A549 treated with AZD9567 at 1 μM for 4 hours (cell line): ENCODE results near the gene KSR1. TPM values are rescaled to one million over a fixed set of nuclear protein-coding genes. Genes with fewer than 3 reads are reported as not detected.

Experiments
- total RNA-seq: library from RNA; stranded (reverse); fragments of 200-300 nt; extraction: Qiagen RNA extraction; gene quantifications from 5 replicates; pipeline ENCODE4 v1.2.3, GENCODE V29; 2022; ENCODE audit not compliant: insufficient read depth

KSR1 gene
- total RNA-seq, result 11.3 to 23.4 TPM (median 14.6 TPM) in 5 replicates

DNA sequence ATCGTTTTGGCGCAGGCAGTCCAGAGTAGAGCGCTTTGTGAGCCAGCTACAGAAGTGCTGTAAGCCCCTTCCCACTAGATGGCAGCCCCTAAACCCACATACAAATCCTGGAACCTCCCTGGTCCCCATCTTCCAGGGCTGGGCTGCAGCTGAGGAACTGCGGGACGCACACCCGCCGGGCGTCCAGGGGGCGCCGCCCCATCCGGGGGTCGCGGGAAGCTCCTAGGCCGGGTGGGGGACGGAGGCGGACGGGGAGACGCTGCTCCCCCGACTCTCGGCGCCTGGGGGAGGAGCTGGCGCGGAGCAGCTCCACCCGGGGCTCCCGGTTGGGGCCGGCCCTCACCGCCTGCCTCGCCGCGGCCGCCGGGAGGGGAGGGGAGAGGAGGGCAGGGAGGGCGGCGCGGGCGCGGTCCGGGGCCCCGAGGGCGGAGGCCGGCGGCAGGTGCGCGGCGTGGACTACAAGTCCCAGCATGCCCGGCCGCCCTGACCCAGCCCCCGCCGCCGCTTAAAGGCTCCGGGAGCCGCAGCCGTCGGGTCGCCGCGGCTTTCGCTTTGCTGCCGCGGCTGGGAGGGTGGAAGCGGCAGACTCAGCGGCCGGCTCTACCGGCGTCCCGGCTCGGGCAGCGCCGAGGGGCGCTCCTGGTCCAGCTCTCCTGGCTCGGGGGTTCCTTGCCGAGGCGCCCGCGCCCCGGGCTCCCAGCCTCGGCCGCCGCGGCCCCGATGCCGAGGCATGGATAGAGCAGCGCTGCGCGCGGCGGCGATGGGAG lies at the start of gene KSR1:
Gene KSR1 (plus strand): TSS at position 535 of the 767 bp plus-strand sequence. CDS start 196 bp downstream, at position 731.

DNA sequence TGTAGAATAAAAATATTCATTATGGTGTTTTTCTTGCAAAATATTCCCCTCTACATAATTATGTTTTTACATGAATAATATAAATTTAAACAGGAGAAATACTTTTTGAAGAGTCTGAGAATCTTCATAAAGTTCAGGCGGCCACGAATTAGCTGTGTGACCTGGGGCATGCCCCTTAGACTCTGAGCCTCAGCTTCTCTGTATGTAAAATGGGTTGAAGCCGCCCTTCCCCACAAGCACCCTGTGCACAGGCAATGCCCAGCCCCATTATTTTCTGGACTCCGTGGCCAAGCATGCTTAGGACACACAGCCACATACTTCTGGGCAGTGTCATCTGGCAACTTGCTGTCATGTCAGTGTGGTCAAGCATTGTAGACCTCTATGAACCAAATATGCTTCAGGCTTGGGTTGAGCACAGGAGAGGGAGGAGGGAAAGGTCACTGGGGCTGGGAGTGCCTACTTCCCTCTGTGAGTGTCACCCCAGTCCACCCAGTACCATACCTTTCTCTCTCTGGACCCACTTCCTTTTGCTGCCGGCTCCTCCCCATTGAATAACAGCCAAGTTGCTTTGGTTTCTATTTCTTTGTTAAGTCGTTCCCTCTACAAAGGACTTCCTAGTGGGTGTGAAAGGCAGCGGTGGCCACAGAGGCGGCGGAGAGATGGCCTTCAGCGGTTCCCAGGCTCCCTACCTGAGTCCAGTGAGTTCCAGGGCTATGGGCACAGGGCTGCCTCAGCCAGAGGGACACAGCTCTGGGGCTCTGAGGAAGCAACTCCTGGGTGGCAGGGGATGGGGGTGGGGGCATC lies 174.6 kb downstream of the KSR1 start, which contains the start of gene LGALS9:
Gene LGALS9 (plus strand): TSS at position 582 of the 804 bp plus-strand sequence. CDS start 78 bp downstream, at position 660.

Other genes starting within 250 kb of the KSR1 start
- 71.5 to 89.8 TPM (median 81.6 TPM) in 5 replicates for gene WSB1, start 162.3 kb upstream of the KSR1 start, total RNA-seq
- gene LGALS9, start 174.7 kb downstream of the KSR1 start, total RNA-seq, result 1.1 to 1.8 TPM (median 1.4 TPM) in 4 of 5 replicates, not detected in the other